ENCODE data around the gene ATP9A. TPM values are rescaled to one million over a fixed set of nuclear protein-coding genes. Genes with fewer than 3 reads are reported as not detected.

Gene ATP9A
- total and polyA plus RNA-seq, 2 of the 8 experiments (the other 6 are each of a cell fraction or from before 2014, with no cell fraction given): 5.0 to 6.4 TPM

DNA sequence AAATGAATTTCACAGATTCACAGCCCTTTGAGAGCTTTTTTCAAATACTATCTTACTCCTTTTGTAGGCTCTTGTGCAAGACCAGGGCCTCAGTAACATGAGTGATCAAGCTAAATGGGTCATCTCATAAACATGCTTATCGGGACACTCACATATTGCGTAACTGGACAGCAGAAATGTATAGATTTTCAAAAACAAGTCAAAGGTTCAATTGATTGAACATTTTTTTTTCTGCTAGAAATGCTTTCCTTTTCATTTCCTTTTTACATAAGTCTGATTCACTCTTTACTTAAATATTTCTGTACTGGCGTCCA is 42.8 kb upstream of the ATP9A start:
- Histone ChIP-seq H3K9ac (replicated peaks in 1 of 4; ENCODE audit: extremely low read depth in 1 of 4, low read depth in 3 of 4, low read length in 3 of 4) (no peak overlapping the region), H3K79me1 (ENCODE audit: low read depth, low read length) (no peaks in the 10 kb centered on the region), H3K4me1 (replicated peaks in 1 of 4; ENCODE audit: control insufficient read depth in 3 of 4, insufficient read depth in 4 of 4, low read length in 3 of 4) (peaks cover 4 to 6% (median 5%) of the 10 kb centered on the region in 4 experiments; a peak in 6 of 7 replicates), H2BK20ac (ENCODE audit: low read length) (no peak overlapping the region), H4K91ac (replicated peaks; ENCODE audit: insufficient read length, low read length) (no peak overlapping the region), H2AFZ (ENCODE audit: low read length) (no peak overlapping the region), H3K9me3 (ENCODE audit: insufficient read depth in 2 of 2, low read depth in 1 of 2, low read length in 1 of 2) (no peaks in the 10 kb centered on the region), H3K23ac (ENCODE audit: insufficient read length) (no peak overlapping the region), H2AK5ac (ENCODE audit: low read depth, low read length) (no peak overlapping the region), H4K8ac (ENCODE audit: extremely low read depth, insufficient read depth, low read length) (no peak overlapping the region), H2BK15ac (ENCODE audit: low read length) (no peak overlapping the region), H3K18ac (ENCODE audit: extremely low read depth, low read length) (no peak overlapping the region), H3K4me2 (ENCODE audit: insufficient read depth in 1 of 2, low read depth in 2 of 2, low read length in 2 of 2) (no peak overlapping the region; a peak in 1 of 4 replicates), H3K14ac (ENCODE audit: insufficient read length) (no peak overlapping the region), H3K36me3 (ENCODE audit: control insufficient read depth in 2 of 4, insufficient read depth in 4 of 4, low read length in 3 of 4) (no peaks in the 10 kb centered on the region), H4K5ac (ENCODE audit: insufficient read length, low read depth, low read length) (no peak overlapping the region), H3K56ac (replicated peaks; ENCODE audit: insufficient read length, low read depth, low read length) (no peak overlapping the region), H3K4me3 (ENCODE audit: extremely low read depth in 1 of 4, insufficient read depth in 2 of 4, low read depth in 3 of 4, low read length in 4 of 4) (no peak overlapping the region), H2BK12ac (ENCODE audit: low read depth, low read length) (no peak overlapping the region), H3K4ac (replicated peaks; ENCODE audit: insufficient read length, low read depth, low read length) (no peak overlapping the region), H2BK5ac (ENCODE audit: low read depth, low read length) (no peak overlapping the region), H3K27ac (ENCODE audit: low read depth, low read length) (no peak overlapping the region), H4K20me1 (replicated peaks in 1 of 2; ENCODE audit: control insufficient read depth in 1 of 2, insufficient read depth in 2 of 2, low read length in 2 of 2) (no peaks in the 10 kb centered on the region), H3K23me2 (ENCODE audit: low read depth, low read length) (no peaks in the 10 kb centered on the region), H2BK120ac (replicated peaks; ENCODE audit: low read depth, low read length) (peak overlapping the region; percentile 61), H3K79me2 (ENCODE audit: control insufficient read depth in 1 of 2, insufficient read depth in 2 of 2, low read length in 2 of 2) (no peaks in the 10 kb centered on the region), H3K27me3 (replicated peaks in 1 of 4; ENCODE audit: control insufficient read depth in 3 of 4, extremely low read depth in 1 of 4, insufficient read depth in 3 of 4, low read length in 3 of 4) (no peaks in the 10 kb centered on the region)
- ChIA-PET CTCF (ENCODE audit: partially characterized antibody) (interaction anchor here (2.8 kb wide), 1 partner anchor 250 kb away, joined by 7 read pairs; no protein-coding TSS in a partner anchor), POLR2A (ENCODE audit: partially characterized antibody) (interaction anchor here (0.8 to 2.3 kb wide), 4 partner anchors 9 to 167 kb away, joined by 3 to 6 read pairs (median 3); partner anchors contain the start of gene SALL4)
- no peak for DNase-seq (ENCODE audit: low read depth in 1 of 2, low spot score in 2 of 2)
- FAIRE-seq: no peak
- TF ChIP-seq RNF2 (IDR thresholded peaks at IDR 0.05; ENCODE audit: borderline replicate concordance, low read depth, low read length, missing control alignments, poor library complexity, severe bottlenecking) (no peak), CEBPB (IDR thresholded peaks at IDR 0.05; ENCODE audit: low read depth, low read length) (peak; percentile 81), SIX5 (IDR thresholded peaks at IDR 0.05; ENCODE audit: low read depth, low read length) (no peak)
- WGBS, 2 experiments (ENCODE audit: extremely low coverage in 1 of 2, insufficient coverage in 1 of 2, insufficient read length in 1 of 2, insufficient replicate concordance in 2 of 2, low coverage in 1 of 2, low lambda C conversion rate in 2 of 2, missing lambda C conversion rate in 1 of 2): 81% methylated on average over 3 of the region's 3 CpGs; no CpG with 5 or more reads in 1 of the 2 experiments

All from H1 (cell line).